Mesendoderm (in vitro differentiated cells): ENCODE results near the gene AP3S2. TPM values are rescaled to one million over a fixed set of nuclear protein-coding genes. Genes with fewer than 3 reads are reported as not detected.
"Not testable (repeated sequence)": the region's sequence is repeated elsewhere in the genome, so short reads cannot be mapped to it uniquely, and the experiment has no call there.

ENCODE experiments used
- DNase-seq: peaks from one replicate; pipeline ENCODE4 v3.0.0; 2013
- H2AK5ac ChIP-seq: 2 replicates; pipeline ENCODE4 v1.6.1; 2013; ENCODE audit warnings: low read length, inconsistent platforms
- H2BK120ac ChIP-seq: 2 replicates; pipeline ENCODE4 v1.6.1; 2013; ENCODE audit warnings: low read depth, mild to moderate bottlenecking, low read length, moderate library complexity, mixed read lengths
- H2BK15ac ChIP-seq: replicated peaks from 2 replicates; pipeline ENCODE4 v1.6.1; 2013; ENCODE audit warnings: low read depth, mild to moderate bottlenecking, moderate library complexity
- H2BK5ac ChIP-seq: 2 replicates; pipeline ENCODE4 v1.6.1; 2013; ENCODE audit warnings: low read length, inconsistent platforms
- H3K18ac ChIP-seq: 2 replicates; pipeline ENCODE4 v1.6.1; 2013; ENCODE audit warnings: mild to moderate bottlenecking, low read length, mixed read lengths
- H3K23ac ChIP-seq: one replicate; pipeline ENCODE4 v1.6.1; 2013; ENCODE audit warnings: low read length
- H3K27ac ChIP-seq: 2 replicates; pipeline ENCODE4 v1.5.1; 2013; ENCODE audit warnings: low read depth, mild to moderate bottlenecking, inconsistent platforms, low read length, moderate library complexity
- H3K27me3 ChIP-seq: 2 replicates; pipeline ENCODE4 v1.6.1; 2013; ENCODE audit warnings: low read length, control low read depth, mild to moderate bottlenecking, inconsistent platforms; ENCODE audit not compliant: insufficient read depth, poor library complexity
- H3K36me3 ChIP-seq: 2 replicates; pipeline ENCODE4 v1.6.1; 2013; ENCODE audit warnings: low read length, inconsistent platforms; ENCODE audit not compliant: control insufficient read depth, insufficient read depth
- H3K4ac ChIP-seq: one replicate; pipeline ENCODE4 v1.6.1; 2013; ENCODE audit warnings: low read depth, mild to moderate bottlenecking, low read length, moderate library complexity
- H3K4me1 ChIP-seq: 2 replicates; pipeline ENCODE4 v1.6.1; 2013; ENCODE audit warnings: low read depth, low read length, inconsistent platforms; ENCODE audit not compliant: control insufficient read depth
- H3K4me2 ChIP-seq: 2 replicates; pipeline ENCODE4 v1.6.1; 2013; ENCODE audit warnings: low read length
- H3K4me3 ChIP-seq: 2 replicates; pipeline ENCODE4 v1.5.1; 2013; ENCODE audit warnings: mild to moderate bottlenecking, low read length
- H3K56ac ChIP-seq: one replicate; pipeline ENCODE4 v1.6.1; 2013; ENCODE audit warnings: low read length
- H3K79me1 ChIP-seq: 2 replicates; pipeline ENCODE4 v1.6.1; 2013; ENCODE audit warnings: low read length, inconsistent platforms
- H3K79me2 ChIP-seq: 2 replicates; pipeline ENCODE4 v1.6.1; 2013; ENCODE audit warnings: mild to moderate bottlenecking, low read length; ENCODE audit not compliant: control insufficient read depth, insufficient read depth
- H3K9ac ChIP-seq: 2 replicates; pipeline ENCODE4 v1.6.1; 2013; ENCODE audit warnings: low read length, inconsistent platforms
- H4K5ac ChIP-seq: one replicate; pipeline ENCODE4 v1.6.1; 2013; ENCODE audit warnings: low read length
- H4K8ac ChIP-seq: one replicate; pipeline ENCODE4 v1.6.1; 2013; ENCODE audit warnings: low read depth, mild to moderate bottlenecking, control low read depth, low read length, moderate library complexity
- WGBS: extraction: QIAGEN DNeasy Blood & Tissue Kit; methylation state at CpG from one replicate; pipeline ENCODE4 v1.1.7; 2013; ENCODE audit warnings: low lambda C conversion rate, missing lambda C conversion rate; ENCODE audit not compliant: insufficient coverage; ENCODE audit errors: extremely low coverage; 5-methylcytosine and 5-hydroxymethylcytosine counted together
- small RNA-seq: library from polyadenylated mRNA; stranded (forward); fragments of <200 nt; extraction: miRNeasy Mini kit (QIAGEN cat#:217004); gene quantifications from one replicate; pipeline ENCODE3, GENCODE V24; 2013; ENCODE audit not compliant: insufficient read depth

Gene AP3S2

GRCh38 chr15:89782619-89782950, 111.2 kb downstream of the AP3S2 start:
- not testable (repeated sequence) for H3K23ac ChIP-seq, H3K27ac ChIP-seq, H2AK5ac ChIP-seq

GRCh38 chr15:89781891-89782618, 111.7 kb downstream of the AP3S2 start:
- no peak overlapping the region for H4K5ac ChIP-seq

More at GRCh38 chr15:89782619-89782950, 111.2 kb downstream of the AP3S2 start:
- H4K5ac ChIP-seq, H3K18ac ChIP-seq, H3K36me3 ChIP-seq, H3K4me3 ChIP-seq, H3K27me3 ChIP-seq, H3K9ac ChIP-seq, H3K4me2 ChIP-seq, H3K79me1 ChIP-seq, H2BK15ac ChIP-seq, DNase-seq, H4K8ac ChIP-seq, H3K79me2 ChIP-seq: not testable (repeated sequence)
- Histone ChIP-seq H3K56ac (peak overlapping the region; percentile 12), H2BK120ac (peak overlapping the region; percentile 31), H3K4ac (peak overlapping the region; percentile 56), H3K4me1 (peaks cover 24% of the 10 kb centered on the region), H2BK5ac (peak overlapping the region; percentile 76)
- WGBS = no CpG with 5 or more reads among the region's 9 CpGs

GRCh38 chr15:89781055-89781454, 112.7 kb downstream of the AP3S2 start:
- H2BK120ac ChIP-seq = no peak overlapping the region
- no peak overlapping the region for H3K4me3 ChIP-seq
- H3K27me3 ChIP-seq = no peaks in the 10 kb centered on the region
- no peak overlapping the region for H3K27ac ChIP-seq
- H4K8ac ChIP-seq = no peak overlapping the region
- H3K4ac ChIP-seq = peak overlapping the region; percentile 64
- H2AK5ac ChIP-seq = peak overlapping the region; percentile 99
- peak overlapping the region; percentile 37 for H3K56ac ChIP-seq
- H3K4me2 ChIP-seq = no peak overlapping the region
- no peak overlapping the region for H4K5ac ChIP-seq
- H3K18ac ChIP-seq = peak overlapping the region; percentile 17
- H3K36me3 ChIP-seq = no peaks in the 10 kb centered on the region
- H2BK5ac ChIP-seq = peak overlapping the region; percentile 53
- H3K4me1 ChIP-seq = peaks cover 26% of the 10 kb centered on the region
- no CpG with 5 or more reads among the region's 6 CpGs for WGBS
- H3K79me1 ChIP-seq = no peaks in the 10 kb centered on the region
- DNase-seq = no peak
- H3K23ac ChIP-seq = peak overlapping the region; percentile 3
- H3K9ac ChIP-seq = no peak overlapping the region
- H3K79me2 ChIP-seq = no peaks in the 10 kb centered on the region
- H2BK15ac ChIP-seq = no peak overlapping the region

More at GRCh38 chr15:89781891-89782618, 111.7 kb downstream of the AP3S2 start:
- H4K8ac ChIP-seq = no peak overlapping the region
- H3K27ac ChIP-seq = no peak overlapping the region
- H3K79me1 ChIP-seq = no peaks in the 10 kb centered on the region
- no peaks in the 10 kb centered on the region for H3K36me3 ChIP-seq
- H3K4me2 ChIP-seq = no peak overlapping the region
- H3K27me3 ChIP-seq = no peaks in the 10 kb centered on the region
- no peak overlapping the region for H3K23ac ChIP-seq
- no peak overlapping the region for H3K9ac ChIP-seq
- H3K18ac ChIP-seq = peak overlapping the region; percentile 24
- no peaks in the 10 kb centered on the region for H3K79me2 ChIP-seq
- peaks cover 26% of the 10 kb centered on the region for H3K4me1 ChIP-seq
- peak overlapping the region; percentile 87 for H2BK5ac ChIP-seq
- H2BK120ac ChIP-seq = peak overlapping the region; percentile 31
- H2AK5ac ChIP-seq = peak overlapping the region; percentile 17
- H3K56ac ChIP-seq = peak overlapping the region; percentile 40
- H3K4ac ChIP-seq = peak overlapping the region; percentile 56
- DNase-seq = peak; percentile 88
- no peak overlapping the region for H3K4me3 ChIP-seq
- no peak overlapping the region for H2BK15ac ChIP-seq
- no CpG with 5 or more reads among the region's 15 CpGs for WGBS

DNA sequence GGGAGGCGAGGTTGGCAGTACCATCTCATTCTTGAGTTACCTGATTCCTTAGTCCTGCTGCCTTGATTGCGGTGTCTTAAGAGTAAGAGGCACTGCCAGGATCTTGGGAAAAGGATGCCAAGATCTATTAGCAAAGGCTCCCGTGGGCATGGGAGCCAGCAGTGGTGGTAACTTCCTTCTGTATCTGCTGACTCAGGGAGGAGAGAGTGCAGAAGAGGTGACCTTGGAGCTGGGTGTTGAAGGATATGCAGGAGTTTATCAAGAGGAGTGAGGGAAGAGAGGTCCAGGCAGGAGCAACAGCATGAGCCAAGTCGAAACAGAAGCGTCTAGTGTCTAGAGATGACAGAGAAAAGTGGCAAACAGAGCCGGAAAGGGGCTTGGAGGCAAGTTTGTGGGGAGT, 113.2 kb downstream of the AP3S2 start:
- Histone ChIP-seq H2BK5ac (peak overlapping the region; percentile 53), H3K79me1 (no peaks in the 10 kb centered on the region), H2BK15ac (no peak overlapping the region), H2AK5ac (peak overlapping the region; percentile 99), H4K5ac (no peak overlapping the region), H3K4me1 (peaks cover 29% of the 10 kb centered on the region), H2BK120ac (no peak overlapping the region), H3K23ac (no peak overlapping the region), H3K4me2 (no peak overlapping the region), H3K27me3 (no peaks in the 10 kb centered on the region), H3K56ac (peak overlapping the region; percentile 37), H4K8ac (no peak overlapping the region), H3K36me3 (no peaks in the 10 kb centered on the region), H3K27ac (no peak overlapping the region), H3K18ac (peak overlapping the region; percentile 17), H3K4me3 (no peak overlapping the region), H3K9ac (no peak overlapping the region), H3K79me2 (no peaks in the 10 kb centered on the region), H3K4ac (no peak overlapping the region)
- no peak for DNase-seq
- WGBS = no CpG with 5 or more reads among the region's 6 CpGs

Small RNA genes within 50 kb of the gene (small RNA-seq; reads per million reads assigned to genes)
- gene MIR5009 (1.1 reads per million), gene MIR5094 (20.2 reads per million, percentile 91 among the genes with 10 or more reads in this experiment), gene RNU6-1111P (not detected), gene RNU7-111P (not detected)
